Esophagus squamous epithelium (tissue), 5 donors: ENCODE results near the gene NCBP3. TPM values are rescaled to one million over a fixed set of nuclear protein-coding genes. Genes with fewer than 3 reads are reported as not detected.

Source experiments
- DNase-seq: peaks from one replicate; lab custom pipeline; 2025; lab: John Stamatoyannopoulos, UW
- H3K27ac ChIP-seq, 4 donors: fragments of 200-600 bp; sonication (generic); one replicate each; pipeline ENCODE4 v1.5.1; 2016 to 2019; ENCODE audit warnings: mild to moderate bottlenecking in 1 of 4
- H3K27me3 ChIP-seq, 4 donors: fragments of 200-600 bp; sonication (generic); 1 replicate in 3 of 4; 2 replicates in 1 of 4; pipeline versions ENCODE4 v1.5.1 to v1.6.0; 2017 to 2021; ENCODE audit warnings: antibody characterized with exemption in 1 of 4
- H3K36me3 ChIP-seq, 3 donors: fragments of 200-600 bp; sonication (generic); one replicate each; pipeline ENCODE4 v1.5.1; 2016 to 2019
- H3K4me1 ChIP-seq, 3 donors: fragments of 200-600 bp; sonication (generic); one replicate each; pipeline ENCODE4 v1.5.1; 2017 to 2019
- H3K4me3 ChIP-seq, 4 donors: fragments of 200-600 bp; sonication (generic); 1 replicate in 3 of 4; 2 replicates in 1 of 4; pipeline ENCODE4 v1.5.1; 2016 to 2019; ENCODE audit warnings: mild to moderate bottlenecking in 2 of 4, moderate library complexity in 1 of 4
- H3K9me3 ChIP-seq, 3 donors: fragments of 200-600 bp; sonication (generic); one replicate each; pipeline ENCODE4 v1.5.1; 2016 to 2019
- POLR2A ChIP-seq, 4 donors: fragments of 450-650 bp; IDR thresholded peaks; one replicate each; pipeline ENCODE4 v1.6.1; 2017; ENCODE audit warnings: antibody characterized with exemption in 4 of 4, mild to moderate bottlenecking in 4 of 4, moderate library complexity in 3 of 4
- WGBS, 2 donors: methylation state at CpG; one replicate each; pipeline ENCODE4 v1.1.5; 2018; 5-methylcytosine and 5-hydroxymethylcytosine counted together
- intact Hi-C: fragments of 100-400 bp; cut with DNase I; formaldehyde crosslinking; loops from one replicate; pipeline ENCODE4 v1.15.0; 2022
- total RNA-seq, 4 donors: library from RNA; depleted of rRNA; stranded (reverse); fragments of >200 nt; gene quantifications; one replicate each; pipeline ENCODE4 v1.1.0, GENCODE V29; 2016
- TF ChIP-seq, protein P1 (sequence below), 6 experiments: fragments of 450-650 bp in 4 of 6; fragments of 200-600 bp in 2 of 6; sonication (generic) in 2 of 6; IDR thresholded peaks; one replicate each; pipeline ENCODE4 v1.5.1; 2016 to 2019; ENCODE audit warnings: antibody characterized with exemption in 6 of 6, mild to moderate bottlenecking in 4 of 6, moderate library complexity in 4 of 6
- donor health status: DM: yes; HTN: yes; CAD: no.

The NCBP3 gene
- total RNA-seq, 4 donors from 2014 or later: 12.1 to 26.1 (median 17.1) TPM

DNA sequence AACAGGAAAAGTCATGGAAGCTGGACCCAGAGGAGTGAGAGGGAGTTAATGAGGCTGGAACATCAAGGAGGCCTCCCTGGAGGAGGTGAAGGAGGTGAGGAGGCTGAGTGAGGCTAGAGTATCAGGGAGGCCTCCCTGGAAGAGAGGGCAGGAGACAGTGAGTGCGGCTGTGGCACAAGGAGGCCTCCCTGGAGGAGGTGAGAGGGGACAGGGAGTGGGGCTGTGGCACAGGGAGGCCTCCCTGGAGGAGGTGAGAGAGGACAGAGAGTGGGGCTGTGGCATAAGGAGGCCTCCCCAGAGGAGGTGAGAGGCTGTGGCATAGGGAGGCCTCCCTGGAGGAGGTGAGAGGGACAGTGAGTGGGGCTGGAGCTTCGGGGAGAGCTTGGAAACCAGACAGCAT lies 41.3 kb upstream of the NCBP3 start:
- DNase-seq: no peak
- intact Hi-C loops: no loop called here
- Histone ChIP-seq H3K4me3 (no peak overlapping the region), H3K36me3 (peaks cover 0 to 31% (median 0%) of the 10 kb centered on the region in 3 donors), H3K27ac (peak overlapping the region; percentile 86 to 94 (median 90)), H3K4me1 (peaks cover 49 to 72% (median 66%) of the 10 kb centered on the region in 3 donors), H3K27me3 (no peaks in the 10 kb centered on the region), H3K9me3 (no peaks in the 10 kb centered on the region)
- WGBS, 2 donors: 45 to 89% methylated on average over 1 to 2 of the region's 2 CpGs
- no peak for TF ChIP-seq POLR2A (IDR thresholded peaks at IDR 0.05)
- TF ChIP-seq, protein P1, sequence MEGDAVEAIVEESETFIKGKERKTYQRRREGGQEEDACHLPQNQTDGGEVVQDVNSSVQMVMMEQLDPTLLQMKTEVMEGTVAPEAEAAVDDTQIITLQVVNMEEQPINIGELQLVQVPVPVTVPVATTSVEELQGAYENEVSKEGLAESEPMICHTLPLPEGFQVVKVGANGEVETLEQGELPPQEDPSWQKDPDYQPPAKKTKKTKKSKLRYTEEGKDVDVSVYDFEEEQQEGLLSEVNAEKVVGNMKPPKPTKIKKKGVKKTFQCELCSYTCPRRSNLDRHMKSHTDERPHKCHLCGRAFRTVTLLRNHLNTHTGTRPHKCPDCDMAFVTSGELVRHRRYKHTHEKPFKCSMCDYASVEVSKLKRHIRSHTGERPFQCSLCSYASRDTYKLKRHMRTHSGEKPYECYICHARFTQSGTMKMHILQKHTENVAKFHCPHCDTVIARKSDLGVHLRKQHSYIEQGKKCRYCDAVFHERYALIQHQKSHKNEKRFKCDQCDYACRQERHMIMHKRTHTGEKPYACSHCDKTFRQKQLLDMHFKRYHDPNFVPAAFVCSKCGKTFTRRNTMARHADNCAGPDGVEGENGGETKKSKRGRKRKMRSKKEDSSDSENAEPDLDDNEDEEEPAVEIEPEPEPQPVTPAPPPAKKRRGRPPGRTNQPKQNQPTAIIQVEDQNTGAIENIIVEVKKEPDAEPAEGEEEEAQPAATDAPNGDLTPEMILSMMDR (IDR thresholded peaks at IDR 0.05): no peak

GRCh38 chr17:3886776-3887175 lies 40.7 kb upstream of the NCBP3 start:
- TF ChIP-seq, protein P1 (IDR thresholded peaks at IDR 0.05): no peak
- no peak for TF ChIP-seq POLR2A (IDR thresholded peaks at IDR 0.05)
- no peak for DNase-seq
- H3K27ac ChIP-seq: peak overlapping the region; percentile 86 to 94 (median 90)
- intact Hi-C loops: no loop called here
- no peak overlapping the region for H3K4me3 ChIP-seq
- no peaks in the 10 kb centered on the region for H3K9me3 ChIP-seq
- peaks cover 43 to 66% (median 60%) of the 10 kb centered on the region in 3 donors for H3K4me1 ChIP-seq
- H3K27me3 ChIP-seq: no peaks in the 10 kb centered on the region
- 60 to 66% methylated on average over 1 to 3 of the region's 10 CpGs for WGBS, 2 donors
- H3K36me3 ChIP-seq: peaks cover 0 to 37% (median 0%) of the 10 kb centered on the region in 3 donors

DNA sequence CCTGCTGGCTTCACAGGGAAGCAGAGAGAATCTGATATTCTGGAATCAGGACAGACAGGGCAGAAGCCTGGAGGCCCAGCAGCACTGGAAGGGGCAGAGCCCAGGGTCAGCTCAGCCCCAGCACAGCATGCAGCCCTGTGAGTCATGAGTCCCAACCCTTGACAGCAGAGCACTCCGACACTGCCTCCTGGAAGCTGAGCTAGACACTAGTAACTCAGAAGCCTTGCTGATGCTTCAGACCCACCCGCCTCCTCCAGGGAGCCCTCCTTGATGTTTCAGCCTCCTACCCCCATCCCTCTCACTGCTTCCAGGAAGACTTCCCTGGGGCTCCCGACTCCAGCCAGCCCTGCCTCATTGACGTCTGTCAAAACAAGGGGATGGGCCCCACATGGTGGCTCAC lies 39.9 kb upstream of the NCBP3 start:
- no peaks in the 10 kb centered on the region for H3K9me3 ChIP-seq
- TF ChIP-seq, protein P1 (IDR thresholded peaks at IDR 0.05): no peak
- TF ChIP-seq POLR2A (IDR thresholded peaks at IDR 0.05): no peak
- H3K27me3 ChIP-seq: no peaks in the 10 kb centered on the region
- H3K4me1 ChIP-seq: peaks cover 35 to 58% (median 52%) of the 10 kb centered on the region in 3 donors
- H3K27ac ChIP-seq: peak overlapping the region in 1 of 4 donors; percentile 52
- peaks cover 0 to 45% (median 0%) of the 10 kb centered on the region in 3 donors for H3K36me3 ChIP-seq
- no peak for DNase-seq
- WGBS, 2 donors: 58 to 100% methylated on average over 1 to 3 of the region's 4 CpGs
- intact Hi-C loops: no loop called here
- no peak overlapping the region for H3K4me3 ChIP-seq

DNA sequence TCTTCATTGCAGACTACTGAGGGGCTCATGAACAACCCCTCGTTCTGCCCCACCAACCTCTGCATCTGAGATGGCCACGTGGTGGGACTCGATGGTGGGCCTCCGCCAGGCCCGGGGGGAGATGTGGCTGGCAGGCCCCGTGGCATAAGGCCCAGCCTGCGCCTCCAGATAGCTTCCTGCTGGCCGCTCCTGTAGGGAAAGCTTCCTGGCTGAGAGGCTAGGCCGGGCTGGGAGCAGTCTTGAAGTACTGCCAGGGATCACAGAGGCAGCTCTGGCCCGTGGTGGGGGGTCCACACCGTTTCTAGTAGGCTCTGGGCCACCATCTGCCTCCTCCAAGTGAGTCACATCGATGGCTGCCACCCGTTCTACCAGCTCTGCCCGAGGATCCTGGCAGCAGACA lies 39.2 kb upstream of the NCBP3 start:
- peak overlapping the region in 1 of 4 donors; percentile 14 for H3K27ac ChIP-seq
- WGBS, 2 donors: 65% methylated on average over 7 of the region's 14 CpGs; no CpG with 5 or more reads in 1 of the 2 donors
- DNase-seq: no peak
- no peaks in the 10 kb centered on the region for H3K27me3 ChIP-seq
- no peaks in the 10 kb centered on the region for H3K9me3 ChIP-seq
- H3K4me1 ChIP-seq: peaks cover 28 to 51% (median 45%) of the 10 kb centered on the region in 3 donors
- intact Hi-C loops: no loop called here
- no peak overlapping the region for H3K4me3 ChIP-seq
- TF ChIP-seq, protein P1 (IDR thresholded peaks at IDR 0.05): no peak
- no peak for TF ChIP-seq POLR2A (IDR thresholded peaks at IDR 0.05)
- peaks cover 0 to 45% (median 0%) of the 10 kb centered on the region in 3 donors for H3K36me3 ChIP-seq

DNA sequence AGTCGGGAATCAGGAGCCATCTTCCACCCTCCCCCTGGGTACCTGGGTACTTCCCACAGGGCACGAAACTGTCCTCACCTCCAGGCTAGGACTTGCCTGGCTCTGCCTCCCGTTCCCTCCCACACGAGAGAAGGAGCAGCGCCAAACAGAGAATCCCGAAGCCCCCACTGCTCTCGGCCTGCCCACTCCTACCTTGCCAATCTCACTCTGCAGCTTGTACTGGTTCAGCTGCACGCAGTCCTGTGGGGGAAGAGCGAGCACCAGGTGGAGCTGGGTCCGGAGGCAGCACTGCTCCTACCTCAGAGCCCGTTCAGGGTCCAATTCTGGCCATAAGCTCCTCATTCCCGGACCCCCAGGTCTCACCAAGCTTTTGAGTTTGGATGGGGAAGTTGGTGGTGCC lies 38.1 kb upstream of the NCBP3 start:
- H3K27ac ChIP-seq: no peak overlapping the region
- no peaks in the 10 kb centered on the region for H3K9me3 ChIP-seq
- no peak for DNase-seq
- 87 to 94% methylated on average over 3 to 6 of the region's 12 CpGs for WGBS, 2 donors
- no peaks in the 10 kb centered on the region for H3K27me3 ChIP-seq
- H3K36me3 ChIP-seq: peaks cover 0 to 55% (median 0%) of the 10 kb centered on the region in 3 donors
- peaks cover 17 to 51% (median 34%) of the 10 kb centered on the region in 3 donors for H3K4me1 ChIP-seq
- no peak overlapping the region for H3K4me3 ChIP-seq
- TF ChIP-seq POLR2A (IDR thresholded peaks at IDR 0.05): no peak
- TF ChIP-seq, protein P1 (IDR thresholded peaks at IDR 0.05): no peak
- intact Hi-C loops: no loop called here
